Measurements from ENCODE around the gene CDK17.
A peak's percentile ranks its signal among the peaks of the same experiment; 100 is the strongest.
"Not testable (repeated sequence)": the region's sequence is repeated elsewhere in the genome, so short reads cannot be mapped to it uniquely, and the experiment has no call there.

Gene CDK17

DNA sequence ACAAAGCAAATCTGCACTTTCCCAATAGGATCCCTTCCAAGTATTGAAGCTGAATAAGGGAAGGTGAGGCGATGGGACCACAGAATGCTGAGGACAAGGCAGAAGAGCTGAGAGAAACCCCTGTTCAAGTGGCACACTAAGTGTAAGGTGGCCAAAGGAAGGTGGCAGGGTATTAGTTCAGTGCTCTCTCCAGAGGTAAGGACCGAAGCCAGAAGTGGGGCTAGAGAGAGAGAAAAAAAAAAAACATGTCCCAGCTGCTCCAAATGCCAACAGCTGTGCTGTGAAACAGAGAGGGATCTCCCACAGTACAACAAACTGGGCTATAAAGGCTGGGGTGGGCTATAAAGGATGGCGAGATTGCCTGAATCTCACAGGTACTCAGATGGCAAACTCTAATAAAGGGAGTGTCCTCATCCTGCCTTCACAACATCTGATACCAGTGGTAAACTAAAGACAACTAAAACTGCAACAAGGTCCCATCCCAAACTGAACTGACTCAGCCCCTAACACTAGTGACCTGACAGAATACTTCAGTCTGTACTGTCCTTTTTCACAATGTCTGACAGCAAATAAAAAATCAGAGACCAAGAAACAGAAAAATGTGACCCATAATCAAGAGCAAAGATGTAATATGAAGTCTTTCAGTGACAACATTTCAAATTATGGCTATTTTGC lies 47.9 kb downstream of the CDK17 start:
- DNase-seq: no peak

DNA sequence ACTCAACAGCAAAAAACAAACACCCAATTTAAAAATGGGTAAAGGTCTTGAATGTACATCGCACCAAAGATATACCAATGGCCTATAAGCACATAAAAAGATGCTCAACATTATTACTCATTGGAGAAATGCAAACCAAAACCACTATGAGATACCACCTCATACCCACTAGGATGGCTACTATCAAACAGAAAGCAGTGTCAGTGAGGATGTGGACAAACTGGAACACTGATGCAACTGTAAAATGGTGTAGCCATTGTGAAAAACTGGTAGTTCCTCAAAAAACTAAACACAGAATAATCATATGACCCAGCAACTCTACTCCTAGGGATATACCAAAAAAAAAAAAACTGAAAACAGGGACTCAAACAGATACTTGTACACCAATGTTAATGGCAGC lies 49.3 kb downstream of the CDK17 start:
- DNase-seq: peak; percentile 85 to 93

DNA sequence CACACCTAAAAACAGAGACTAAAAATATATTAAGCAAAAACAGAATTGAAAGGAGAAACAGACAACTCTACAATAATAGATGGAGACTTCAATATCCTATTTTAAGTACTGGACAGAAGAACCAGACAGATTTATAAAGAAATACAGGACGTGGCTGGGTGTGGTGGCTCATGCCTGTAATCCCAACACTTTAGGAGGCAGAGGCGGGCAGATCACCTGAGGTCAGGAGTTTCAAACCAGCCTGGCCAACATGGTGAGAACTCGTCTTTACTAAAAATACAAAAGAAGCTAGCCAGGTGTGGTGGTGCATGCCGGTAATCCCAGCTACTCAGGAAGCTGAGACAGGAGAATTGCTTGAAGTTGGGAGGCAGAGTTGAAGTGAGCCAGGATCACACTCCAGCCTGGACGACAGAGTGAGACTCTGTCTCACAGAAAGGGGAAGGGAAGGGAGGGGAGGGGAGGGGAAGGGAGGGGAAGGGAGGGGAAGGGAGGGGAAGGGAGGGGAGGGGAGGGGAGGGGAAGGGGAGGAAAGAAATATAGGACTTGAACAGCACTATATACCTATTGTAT lies 53.0 kb downstream of the CDK17 start:
- no peak for DNase-seq

DNA sequence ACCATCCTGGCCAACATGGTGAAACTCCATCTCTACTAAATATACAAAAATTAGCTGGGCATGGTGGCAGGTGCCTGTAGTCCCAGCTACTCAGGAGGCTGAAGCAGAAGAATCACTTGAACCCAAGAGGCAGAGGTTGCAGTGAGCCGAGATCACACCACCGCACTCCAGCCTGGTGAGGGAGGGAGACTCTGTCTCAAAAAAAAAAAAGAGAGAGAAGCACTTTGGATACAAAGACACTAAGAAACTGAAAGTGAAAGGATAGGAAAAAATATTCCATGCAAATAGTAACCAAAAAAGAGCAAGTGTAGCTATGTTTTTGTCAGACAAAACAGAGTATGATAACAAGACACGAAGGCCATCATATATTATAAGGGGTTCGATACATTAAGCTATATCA lies 53.5 kb downstream of the CDK17 start:
- peak; percentile 23 to 52 for DNase-seq

DNA sequence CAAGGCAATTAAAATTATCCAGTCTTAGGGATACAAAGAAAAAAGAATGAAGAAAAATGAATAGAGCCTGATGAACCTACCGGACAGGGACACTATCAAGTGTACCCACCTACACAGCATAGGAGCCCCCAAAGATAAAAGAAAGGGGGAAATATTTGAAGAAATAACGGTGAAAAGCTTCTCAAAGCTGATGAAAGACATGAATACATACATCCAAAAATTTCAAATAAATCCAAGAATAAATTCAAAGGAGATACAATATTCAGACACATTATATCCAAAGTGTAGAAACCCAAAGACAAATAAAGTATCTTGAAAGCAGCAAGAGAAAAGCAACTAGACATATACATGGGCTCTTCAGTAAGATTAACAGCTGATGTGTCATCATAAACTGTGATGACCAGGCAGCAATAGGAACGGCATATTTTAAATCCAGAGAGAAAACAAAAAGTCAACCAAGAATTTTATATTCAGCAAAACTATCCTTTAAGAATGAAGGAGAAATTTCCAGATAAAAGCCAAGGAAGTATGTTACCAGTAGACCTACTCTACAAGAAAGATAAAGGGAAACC lies 56.0 kb downstream of the CDK17 start:
- DNase-seq: no peak

DNA sequence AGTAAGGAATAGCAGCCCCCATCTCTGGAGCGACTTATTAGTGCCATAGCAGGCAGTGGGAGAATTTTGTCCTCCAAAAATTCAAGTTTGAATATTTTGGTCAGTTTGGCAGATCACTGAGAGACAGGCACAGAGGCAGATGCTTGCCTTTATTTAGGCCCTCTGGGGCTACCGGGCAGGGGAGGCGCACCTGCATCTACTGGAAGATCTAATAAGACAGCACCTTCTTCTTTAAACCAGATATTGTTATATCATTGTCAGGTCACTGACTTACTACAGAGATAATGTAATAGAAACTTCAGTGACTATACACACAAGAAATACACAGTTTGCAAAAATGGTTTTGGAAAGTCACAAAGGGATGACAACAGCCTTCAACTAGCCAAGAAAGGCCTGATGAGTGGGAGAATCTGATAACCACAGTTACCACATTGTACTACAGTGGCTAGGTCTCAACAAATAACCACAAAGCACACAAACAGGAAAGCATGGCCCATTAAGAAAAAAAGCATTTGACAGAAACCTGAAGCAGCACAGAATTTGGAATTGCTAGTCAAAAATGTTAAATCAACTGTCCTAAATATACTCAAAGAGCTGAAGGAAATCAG lies 56.8 kb downstream of the CDK17 start:
- peak; percentile 44 to 69 for DNase-seq

DNA sequence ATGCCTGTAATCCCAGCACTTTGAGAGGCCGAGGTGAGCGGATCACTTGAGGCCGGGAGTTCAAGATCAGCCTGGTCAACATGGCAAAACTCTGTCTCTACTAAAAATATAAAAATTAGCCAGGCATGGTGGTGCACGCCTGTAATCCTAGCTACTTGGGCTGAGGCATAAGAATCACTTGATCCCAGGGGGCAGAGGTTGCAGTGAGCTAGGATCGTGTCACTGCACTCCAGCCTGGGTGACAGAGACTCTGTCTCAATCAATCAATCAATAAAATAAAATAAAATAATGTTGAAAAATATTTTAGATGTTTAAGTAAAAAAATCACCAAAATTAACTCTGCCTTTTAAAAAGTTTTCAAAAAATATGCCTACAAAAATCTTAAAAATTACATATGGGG lies 60.6 kb downstream of the CDK17 start:
- DNase-seq: not testable (repeated sequence)

DNA sequence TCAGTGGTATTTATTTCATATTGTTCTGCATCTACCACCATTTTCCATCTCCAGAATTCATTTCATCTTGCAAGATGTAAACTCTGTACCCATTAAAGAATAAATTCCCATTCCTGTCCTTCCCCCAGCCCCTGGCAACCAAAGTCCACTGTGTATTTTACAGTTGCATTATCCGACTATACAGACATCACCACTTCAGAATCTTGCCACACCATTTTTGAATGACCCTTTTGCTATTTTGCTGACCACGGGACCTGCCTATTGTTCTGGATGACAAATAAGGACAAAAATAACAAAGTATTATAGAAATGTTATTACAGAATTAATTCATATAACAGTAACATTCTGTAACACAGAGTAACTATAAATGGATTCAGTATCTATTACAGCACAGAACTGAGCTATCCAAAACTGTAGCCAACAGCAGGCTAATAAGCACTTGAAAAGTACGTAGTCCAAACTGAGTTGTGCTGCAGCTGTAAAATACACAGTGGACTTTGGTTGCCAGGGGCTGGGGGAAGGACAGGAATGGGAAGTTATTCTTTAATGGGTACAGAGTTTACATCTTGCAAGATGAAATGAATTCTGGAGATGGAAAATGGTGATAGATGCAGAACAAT lies 61.3 kb downstream of the CDK17 start:
- DNase-seq: no peak

DNA sequence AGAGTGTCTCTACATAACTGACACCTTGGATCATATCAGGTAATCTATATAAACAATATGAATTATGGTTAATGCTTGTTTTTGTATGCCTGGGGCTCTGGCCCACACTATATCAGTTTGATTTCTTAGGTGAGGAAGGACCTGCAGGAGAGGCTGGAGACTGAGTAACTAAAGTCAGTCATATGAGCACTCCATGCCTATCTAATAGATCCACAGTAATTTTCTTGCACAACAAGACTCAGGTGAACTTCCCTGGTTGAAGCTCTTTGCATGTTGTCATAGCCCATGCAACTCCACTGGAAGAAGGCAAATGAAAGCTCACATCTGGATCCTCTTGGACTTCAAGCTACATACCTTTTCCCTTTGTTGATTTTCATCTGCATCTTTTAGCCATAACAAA lies 62.3 kb downstream of the CDK17 start:
- no peak for DNase-seq

DNA sequence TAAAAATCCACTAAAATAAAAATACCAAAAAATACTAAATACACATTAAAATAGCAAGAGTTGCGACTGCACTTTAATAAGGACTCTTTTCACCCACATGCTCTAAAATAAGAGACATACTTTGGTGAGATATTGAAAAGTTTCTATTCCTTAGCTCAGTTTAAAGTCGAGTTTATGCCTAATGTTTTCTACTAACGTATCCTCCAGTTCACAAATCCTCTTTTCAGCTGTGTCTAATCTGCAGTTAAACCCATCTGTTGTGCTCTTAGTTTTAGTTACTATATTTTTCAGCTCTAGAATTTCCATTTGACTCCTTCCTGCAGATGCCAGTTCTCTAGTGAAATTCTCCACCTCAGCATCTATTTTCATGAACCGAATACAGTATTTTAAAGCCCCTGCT lies 63.8 kb downstream of the CDK17 start:
- no peak for DNase-seq

DNA sequence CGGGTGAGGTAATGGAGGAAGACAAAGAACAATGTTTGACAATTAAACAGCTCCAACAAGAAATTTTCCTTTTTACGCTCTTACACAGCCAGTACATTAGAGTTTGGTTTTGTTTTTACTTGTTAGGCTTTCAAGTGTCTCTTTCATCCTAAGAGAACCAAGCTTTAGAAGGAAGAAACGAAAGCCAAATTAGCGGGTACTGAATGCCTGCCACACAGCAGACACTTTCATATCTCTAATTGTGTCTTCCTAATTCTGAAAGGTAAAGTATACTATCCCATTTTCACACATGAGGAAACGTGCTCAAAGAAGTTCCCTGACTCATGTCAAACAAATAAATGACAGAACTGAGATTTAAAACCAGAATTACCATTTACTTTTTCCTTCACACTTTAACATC lies 65.0 kb downstream of the CDK17 start:
- DNase-seq: no peak

DNA sequence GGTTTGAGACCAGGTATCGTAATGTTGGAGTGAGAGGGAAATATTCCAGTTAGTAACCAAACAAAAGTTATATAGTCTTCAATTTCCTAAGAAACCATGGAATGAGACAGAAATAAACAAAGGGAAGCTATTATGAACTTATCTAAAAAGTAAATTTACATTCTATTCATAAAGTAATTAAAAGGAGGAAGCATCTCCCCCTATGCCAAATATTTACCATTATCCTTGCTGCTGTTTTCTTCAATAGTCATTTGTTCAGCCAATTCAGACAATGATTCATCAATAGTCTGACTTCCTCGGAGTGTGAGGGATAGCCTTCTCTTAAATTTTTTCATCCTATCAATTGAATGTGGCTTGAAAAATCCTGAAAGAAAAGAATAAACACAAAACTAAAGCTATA lies 65.7 kb downstream of the CDK17 start:
- DNase-seq: no peak

DNA sequence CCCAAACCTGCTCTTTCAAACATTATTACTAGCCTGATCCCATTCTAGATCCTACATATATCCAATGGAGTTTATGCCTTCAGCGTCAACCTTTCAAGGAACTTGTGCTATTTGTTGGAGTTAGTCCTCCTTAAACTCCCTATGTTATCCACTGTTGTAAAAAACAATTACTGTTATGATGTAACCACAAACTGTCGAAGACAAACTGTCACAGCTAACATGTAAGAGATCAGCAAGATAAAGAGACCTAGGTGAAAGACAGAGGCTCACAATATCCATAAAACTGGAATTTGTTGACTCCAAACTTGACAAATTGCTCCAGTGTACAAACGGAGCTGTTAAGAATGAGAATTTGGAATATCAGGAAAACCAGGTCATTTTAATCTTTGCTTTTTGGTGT lies 70.7 kb downstream of the CDK17 start:
- DNase-seq: no peak

DNA sequence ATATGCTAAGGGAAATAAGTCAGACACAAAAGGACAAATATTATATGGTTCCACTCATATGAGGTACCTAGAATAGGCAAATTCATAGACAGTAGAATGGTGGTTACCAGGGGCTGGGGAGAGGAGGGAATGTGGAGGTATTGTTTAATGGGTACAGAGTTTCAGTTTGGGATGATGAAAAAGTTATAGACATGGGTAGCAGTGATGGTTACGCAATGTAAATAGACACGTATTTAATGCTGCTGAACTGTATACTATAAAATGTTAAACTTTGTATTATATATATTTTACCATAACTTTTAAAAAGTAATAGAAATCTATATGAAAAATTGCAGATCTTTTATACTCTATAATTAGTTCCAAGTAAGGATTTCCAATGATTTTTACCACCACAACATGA lies 71.2 kb downstream of the CDK17 start:
- no peak for DNase-seq

DNA sequence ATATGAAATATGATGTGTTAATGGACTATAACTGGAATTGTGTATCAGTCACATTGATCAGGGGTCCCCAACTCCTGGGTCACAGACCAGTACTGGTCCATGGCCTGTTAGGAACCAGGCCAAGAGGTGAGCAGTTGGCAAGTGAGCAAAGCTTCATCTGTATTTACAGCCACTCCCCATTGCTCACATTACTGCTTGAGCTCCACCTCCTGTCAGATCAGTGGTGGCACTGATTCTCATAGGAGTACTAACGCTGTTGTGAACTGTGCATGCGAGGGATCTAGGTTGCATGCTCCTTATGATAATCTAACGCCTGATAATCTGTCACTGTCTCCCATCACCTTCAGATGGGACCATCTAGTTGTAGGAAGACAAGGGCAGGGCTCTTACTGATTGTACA lies 72.3 kb downstream of the CDK17 start:
- no peak for DNase-seq

DNA sequence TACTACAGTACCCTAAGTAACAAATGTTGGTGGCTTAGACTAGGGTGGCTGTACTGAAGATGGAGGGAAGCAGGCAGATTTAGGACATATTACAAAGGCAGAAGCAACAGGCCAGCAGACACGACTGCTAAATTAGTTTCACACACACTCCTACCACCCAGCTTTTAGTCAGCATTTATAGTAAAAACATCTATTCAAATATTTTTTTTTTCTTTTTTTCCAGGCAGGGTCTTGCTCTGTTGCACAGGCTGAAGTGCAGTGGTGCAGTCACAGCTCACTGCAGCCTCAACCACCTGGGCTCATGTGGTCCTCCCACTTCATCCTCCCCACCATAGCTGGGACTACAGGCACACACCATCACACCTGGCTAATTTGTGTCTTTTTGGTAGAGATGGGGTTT lies 72.9 kb downstream of the CDK17 start:
- no peak for DNase-seq

DNA sequence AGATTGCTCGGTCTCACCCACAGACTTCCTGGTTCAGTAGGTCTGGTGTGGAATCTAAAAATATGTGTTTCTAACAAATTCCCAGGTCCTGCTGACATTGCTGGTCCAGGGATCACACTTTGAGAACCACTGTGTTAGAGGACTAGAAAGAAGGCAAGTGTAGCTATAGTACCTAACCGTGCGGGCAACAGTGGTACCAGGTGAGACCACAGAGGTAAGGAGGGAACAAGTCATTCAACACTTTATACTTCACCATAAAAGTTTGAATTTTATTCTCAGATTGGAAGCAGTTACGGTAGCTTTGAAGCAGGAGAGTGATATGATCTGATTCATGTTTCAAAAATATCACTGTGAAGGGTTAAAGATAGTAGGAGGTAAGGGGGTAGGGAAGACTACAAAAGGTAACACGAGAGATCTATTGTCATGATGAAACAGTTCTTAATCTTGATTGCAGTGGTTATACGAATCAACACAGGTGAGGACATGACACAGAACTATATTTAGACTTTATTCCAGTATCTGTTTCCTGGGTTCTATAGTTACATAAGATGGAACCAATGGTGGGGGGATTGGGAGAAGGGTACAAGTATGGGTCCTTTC lies 73.5 kb downstream of the CDK17 start:
- no peak for DNase-seq

DNA sequence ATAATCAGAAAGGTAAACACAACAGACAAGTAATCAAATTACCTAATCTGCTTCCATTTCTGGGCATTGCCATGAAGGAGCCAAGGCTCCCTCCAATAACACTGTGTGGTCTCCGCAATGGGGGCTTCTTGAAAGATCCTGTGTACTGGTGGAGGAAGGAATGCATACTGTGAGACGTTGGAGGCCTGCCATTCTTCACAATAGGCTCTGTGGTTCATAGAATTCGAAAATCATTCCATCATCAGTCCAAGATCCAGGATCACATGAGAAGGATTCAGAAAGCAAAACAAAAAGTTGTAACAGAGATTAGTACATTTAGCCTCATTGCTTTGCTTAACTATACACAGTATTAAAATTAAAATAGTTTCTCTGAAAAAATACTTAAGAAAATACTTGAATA lies 76.3 kb downstream of the CDK17 start:
- no peak for DNase-seq

DNA sequence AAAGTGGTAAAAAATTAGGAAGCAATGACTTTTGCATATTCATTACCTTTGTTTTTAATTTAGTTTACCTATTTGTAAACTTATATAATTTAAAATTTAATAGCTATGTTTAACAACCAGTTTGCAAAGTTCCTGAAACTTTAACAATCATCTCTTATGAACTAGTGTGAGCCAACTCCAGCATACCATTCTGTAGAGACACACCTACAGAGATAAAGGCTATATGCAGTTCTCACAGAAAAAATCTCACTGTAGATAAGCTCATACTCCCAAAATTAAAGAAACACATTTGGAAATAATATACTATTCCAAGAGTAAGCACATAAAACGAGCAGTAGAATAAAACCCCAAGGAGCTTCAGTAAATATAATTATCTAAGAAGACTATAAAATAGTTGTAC lies 77.5 kb downstream of the CDK17 start:
- no peak for DNase-seq

DNA sequence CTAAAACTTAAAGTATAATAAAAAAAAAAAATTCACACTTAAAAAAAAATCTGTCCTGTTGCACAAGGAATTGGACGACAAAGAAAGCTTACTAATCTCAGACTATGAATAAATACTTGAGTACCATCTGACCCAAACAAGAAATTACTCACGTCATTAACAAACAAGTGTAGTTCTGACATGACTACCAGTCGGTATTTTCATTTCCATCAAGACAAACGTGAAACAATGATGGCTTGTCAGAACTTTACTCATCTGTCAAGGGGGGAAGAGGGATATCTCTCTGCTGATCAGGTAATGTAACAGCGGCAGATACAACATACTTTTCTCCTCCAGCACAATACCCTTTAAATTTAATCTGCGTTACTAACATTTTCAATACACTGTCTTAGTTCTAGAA lies 78.3 kb downstream of the CDK17 start:
- no peak for DNase-seq

DNA sequence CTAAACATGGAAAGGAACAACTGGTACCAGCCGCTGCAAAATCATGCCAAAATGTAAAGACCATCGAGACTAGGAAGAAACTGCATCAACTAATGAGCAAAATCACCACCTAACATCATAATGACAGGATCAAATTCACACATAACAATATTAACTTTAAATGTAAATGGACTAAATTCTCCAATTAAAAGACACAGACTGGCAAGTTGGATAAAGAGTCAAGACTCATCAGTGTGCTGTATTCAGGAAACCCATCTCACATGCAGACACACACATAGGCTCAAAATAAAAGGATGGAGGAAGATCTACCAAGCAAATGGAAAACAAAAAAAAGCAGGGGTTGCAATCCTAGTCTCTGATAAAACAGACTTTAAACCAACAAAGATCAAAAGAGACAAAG lies 82.4 kb downstream of the CDK17 start:
- DNase-seq: not testable (repeated sequence)

DNA sequence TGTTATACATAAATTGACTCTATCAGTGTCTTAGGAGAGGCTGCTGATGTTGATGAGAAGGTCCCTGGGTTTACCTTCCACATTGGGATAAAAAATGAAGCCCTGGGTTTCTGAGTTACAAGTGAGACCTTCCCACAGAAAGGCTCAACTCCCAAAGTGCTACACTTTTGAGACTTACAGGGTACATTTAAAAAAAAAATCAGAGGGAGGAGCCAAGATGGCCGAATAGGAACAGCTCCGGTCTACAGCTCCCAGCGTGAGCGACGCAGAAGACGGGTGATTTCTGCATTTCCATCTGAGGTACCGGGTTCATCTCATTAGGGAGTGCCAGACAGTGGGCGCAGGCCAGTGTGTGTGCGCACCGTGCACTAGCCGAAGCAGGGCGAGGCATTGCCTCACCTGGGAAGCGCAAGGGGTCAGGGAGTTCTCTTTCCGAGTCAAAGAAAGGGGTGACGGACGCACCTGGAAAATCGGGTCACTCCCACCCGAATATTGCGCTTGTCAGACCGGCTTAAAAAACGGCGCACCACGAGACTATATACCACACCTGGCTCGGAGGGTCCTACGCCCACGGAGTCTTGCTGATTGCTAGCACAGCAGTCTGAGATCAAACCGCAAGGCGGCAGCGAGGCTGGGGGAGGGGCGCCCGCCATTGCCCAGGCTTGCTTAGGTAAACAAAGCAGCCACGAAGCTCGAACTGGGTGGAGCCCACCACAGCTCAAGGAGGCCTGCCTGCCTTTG lies 84.3 kb downstream of the CDK17 start:
- not testable (repeated sequence) for DNase-seq

DNA sequence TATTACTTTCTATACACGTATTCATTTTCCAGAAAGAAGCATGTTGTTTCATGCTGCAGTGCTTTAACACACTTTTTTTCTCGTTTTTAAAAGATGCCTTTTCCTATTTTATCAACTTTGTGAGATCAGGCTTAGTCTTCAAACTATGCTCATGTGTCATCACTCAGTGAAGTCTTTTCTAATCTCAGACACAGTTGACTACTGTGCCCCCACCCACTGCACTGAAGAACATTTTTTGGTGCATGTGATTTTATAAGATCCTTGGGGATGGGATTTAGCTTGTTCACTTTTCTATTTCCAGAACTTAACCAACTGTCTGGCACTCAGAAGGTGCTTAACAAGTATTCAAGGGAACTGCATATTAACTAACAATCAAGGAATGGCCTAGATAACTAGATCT lies 85.5 kb downstream of the CDK17 start:
- no peak for DNase-seq
